Stomach (tissue), 4 donors: ENCODE measurements around the gene DBET.

ENCODE experiments used
- EP300 ChIP-seq: sonication (generic); formaldehyde crosslinking; IDR thresholded peaks from one replicate; pipeline ENCODE4 v1.6.1; 2017; ENCODE audit warnings: antibody characterized with exemption
- POLR2A ChIP-seq, 4 donors: fragments of 450-650 bp; IDR thresholded peaks; one replicate each; pipeline ENCODE4 v1.6.1; 2016; ENCODE audit warnings: antibody characterized with exemption in 4 of 4, control low read depth in 2 of 4, mild to moderate bottlenecking in 1 of 4, moderate library complexity in 1 of 4
- POLR2AphosphoS5 ChIP-seq, 3 donors: sonication (generic); formaldehyde crosslinking; IDR thresholded peaks; one replicate each; pipeline ENCODE4 v1.6.1; 2016; ENCODE audit warnings: antibody characterized with exemption in 3 of 3
- TF ChIP-seq, protein P1 (sequence below), 7 experiments: fragments of 450-650 bp in 4 of 7; fragments of 200-600 bp in 3 of 7; sonication (generic) in 3 of 7; IDR thresholded peaks; one replicate each; pipeline ENCODE4 v1.5.1; 2016 to 2019; ENCODE audit warnings: antibody characterized with exemption in 7 of 7, control low read depth in 2 of 7, mild to moderate bottlenecking in 1 of 7

GRCh38 chr4:190020790-190021717, 43.2 kb upstream of the DBET start:
- TF ChIP-seq POLR2A (IDR thresholded peaks at IDR 0.05), result no peak
- TF ChIP-seq, protein P1, sequence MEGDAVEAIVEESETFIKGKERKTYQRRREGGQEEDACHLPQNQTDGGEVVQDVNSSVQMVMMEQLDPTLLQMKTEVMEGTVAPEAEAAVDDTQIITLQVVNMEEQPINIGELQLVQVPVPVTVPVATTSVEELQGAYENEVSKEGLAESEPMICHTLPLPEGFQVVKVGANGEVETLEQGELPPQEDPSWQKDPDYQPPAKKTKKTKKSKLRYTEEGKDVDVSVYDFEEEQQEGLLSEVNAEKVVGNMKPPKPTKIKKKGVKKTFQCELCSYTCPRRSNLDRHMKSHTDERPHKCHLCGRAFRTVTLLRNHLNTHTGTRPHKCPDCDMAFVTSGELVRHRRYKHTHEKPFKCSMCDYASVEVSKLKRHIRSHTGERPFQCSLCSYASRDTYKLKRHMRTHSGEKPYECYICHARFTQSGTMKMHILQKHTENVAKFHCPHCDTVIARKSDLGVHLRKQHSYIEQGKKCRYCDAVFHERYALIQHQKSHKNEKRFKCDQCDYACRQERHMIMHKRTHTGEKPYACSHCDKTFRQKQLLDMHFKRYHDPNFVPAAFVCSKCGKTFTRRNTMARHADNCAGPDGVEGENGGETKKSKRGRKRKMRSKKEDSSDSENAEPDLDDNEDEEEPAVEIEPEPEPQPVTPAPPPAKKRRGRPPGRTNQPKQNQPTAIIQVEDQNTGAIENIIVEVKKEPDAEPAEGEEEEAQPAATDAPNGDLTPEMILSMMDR (IDR thresholded peaks at IDR 0.05), result no peak
- no peak for TF ChIP-seq POLR2AphosphoS5 (IDR thresholded peaks at IDR 0.05)
- no peak for TF ChIP-seq EP300
